ENCODE measurements around the gene SH3BP4. TPM values are rescaled to one million over a fixed set of nuclear protein-coding genes. Genes with fewer than 3 reads are reported as not detected.
A peak's percentile ranks its signal among the peaks of the same experiment; 100 is the strongest.

The SH3BP4 gene
- total and polyA plus RNA-seq, 2 of the 13 experiments (the other 11 are each of a cell fraction or from before 2014, with no cell fraction given): 34.6 to 99.1 TPM

DNA sequence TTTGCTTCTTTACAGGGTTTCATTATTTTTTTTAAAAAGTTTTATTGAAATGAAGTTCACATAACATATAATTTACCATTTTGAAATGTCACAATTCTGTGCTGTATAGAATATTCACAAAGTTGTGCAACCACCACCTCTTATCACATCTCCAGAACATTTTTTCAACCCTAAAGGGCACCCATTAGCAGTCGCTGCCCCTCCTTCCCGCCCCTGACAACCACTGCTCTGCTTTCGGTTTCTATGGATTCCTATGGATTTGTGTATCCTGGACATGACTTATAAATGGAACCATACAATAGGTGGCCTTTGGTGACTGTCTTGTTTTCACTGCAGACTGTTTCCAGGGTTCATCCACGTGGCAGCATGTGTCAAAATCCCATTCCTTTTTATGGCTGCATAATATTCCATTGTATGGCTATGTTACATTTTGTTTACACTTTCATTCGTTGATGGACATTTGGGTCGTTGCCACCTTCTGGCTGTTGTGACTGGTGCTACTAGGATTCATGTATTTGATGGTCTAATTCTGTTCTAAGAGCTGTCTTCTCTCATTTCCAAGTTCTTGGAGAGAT, 52.6 kb downstream of the SH3BP4 start:
- Histone ChIP-seq H3K79me2 (ENCODE audit: insufficient read depth, low read length) (peaks cover 99% of the 10 kb centered on the region), H3K36me3 (replicated peaks in 1 of 2; ENCODE audit: control insufficient read depth in 1 of 2, insufficient read depth in 2 of 2, low read length in 2 of 2) (peaks cover 9 to 49% of the 10 kb centered on the region in 2 experiments), H4K20me1 (ENCODE audit: insufficient read depth, low read length) (peaks cover 86% of the 10 kb centered on the region; the same call in 1 of the 2 replicates), H3K9ac (ENCODE audit: insufficient read depth, low read depth, low read length) (no peak overlapping the region), H3K4me3 (replicated peaks in 1 of 3; ENCODE audit: insufficient read depth in 1 of 3, low read depth in 2 of 3, low read length in 3 of 3) (no peak overlapping the region), H3K4me1 (ENCODE audit: insufficient read depth, low read length) (peaks cover 97% of the 10 kb centered on the region), H3K4me2 (ENCODE audit: low read depth, low read length) (peak overlapping the region; percentile 62; the same call in 1 of the 2 replicates), H3K27me3 (ENCODE audit: control insufficient read depth in 1 of 2, insufficient read depth in 2 of 2, low read length in 2 of 2) (no peaks in the 10 kb centered on the region), H3K9me3 (ENCODE audit: low read length) (no peaks in the 10 kb centered on the region), H2AFZ (ENCODE audit: low read length) (no peak overlapping the region), H3K27ac (ENCODE audit: extremely low read length, insufficient read depth, low read length) (peak overlapping the region; percentile 70)
- 77% methylated on average over 6 of the region's 6 CpGs for WGBS (ENCODE audit: low lambda C conversion rate)
- in situ Hi-C loops (cut with HindIII; ENCODE audit: extremely low pct_ligation_motif_present, low pct_unique_long_range_greater_than_20kb): no loop called here
- POLR2A ChIA-PET: interaction anchor here (1.7 kb wide), 1 partner anchor 9 kb away, joined by 12 read pairs; no protein-coding TSS in a partner anchor
- CTCF ChIA-PET (ENCODE audit: low intra/inter-chr PET ratio, low total read pairs): no interaction called here
- FAIRE-seq (no peak), ATAC-seq (no peak), DNase-seq (ENCODE audit: low spot score) (peak; percentile 60)
- no TSS peak for BruUV-seq (replicated peaks)
- intact Hi-C loops (cut with micrococcal nuclease; ENCODE audit: unreplicated experiment): loop anchor here (2.0 kb wide), 1 partner anchor 102 kb away; no protein-coding TSS in a partner anchor
- no peak for TF ChIP-seq TMF1 (CRISPR knock-in tag; IDR thresholded peaks at IDR 0.05; ENCODE audit: low read depth)
- peak; percentile 59 for TF ChIP-seq ZMYM3 (CRISPR knock-in tag; IDR thresholded peaks at IDR 0.05)
- peak; percentile 60; the same call in 1 of the 2 replicates for TF ChIP-seq RCOR2 (CRISPR knock-in tag; IDR thresholded peaks at IDR 0.05)
- peak; percentile 17; the same call in 1 of the 2 replicates for TF ChIP-seq KDM1A (CRISPR knock-in tag; IDR thresholded peaks at IDR 0.05)
- TF ChIP-seq CEBPB (IDR thresholded peaks at IDR 0.05; ENCODE audit: borderline replicate concordance, low read depth, low read length): peak; percentile 45; the same call in 1 of the 2 replicates

DNA sequence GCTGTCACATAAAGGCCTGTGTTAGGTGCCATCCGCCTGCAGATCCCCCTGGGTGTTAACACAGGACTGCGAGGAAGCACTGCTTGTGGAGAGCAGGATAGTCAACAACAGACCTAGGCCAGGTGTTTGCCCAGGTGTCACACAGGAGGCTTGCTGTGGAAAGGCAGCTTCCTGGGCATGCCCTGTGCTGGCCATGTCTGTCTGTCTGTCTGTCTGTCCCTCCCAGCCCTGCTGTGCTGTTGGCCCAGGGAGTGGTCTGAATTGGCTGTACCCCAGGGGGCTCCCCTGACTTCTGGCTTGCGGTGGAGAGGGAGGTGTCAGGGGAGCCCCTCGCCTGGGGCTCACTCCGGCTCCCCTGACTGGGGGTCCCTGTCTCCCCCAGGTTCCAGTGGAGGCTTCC, 53.2 kb downstream of the SH3BP4 start:
- peaks cover 99% of the 10 kb centered on the region for H3K79me2 ChIP-seq (ENCODE audit: insufficient read depth, low read length)
- FAIRE-seq (no peak), DNase-seq (ENCODE audit: low spot score) (peak; percentile 39), ATAC-seq (peak; percentile 6)
- peak overlapping the region; percentile 62 for H3K4me2 ChIP-seq (ENCODE audit: low read depth, low read length)
- WGBS (ENCODE audit: low lambda C conversion rate): 67% methylated on average over 2 of the region's 5 CpGs
- H3K4me1 ChIP-seq (ENCODE audit: insufficient read depth, low read length): peaks cover 91% of the 10 kb centered on the region
- H3K9ac ChIP-seq (ENCODE audit: insufficient read depth, low read depth, low read length): peak overlapping the region; percentile 48
- peaks cover 88% of the 10 kb centered on the region; the same call in 1 of the 2 replicates for H4K20me1 ChIP-seq (ENCODE audit: insufficient read depth, low read length)
- H3K27ac ChIP-seq (ENCODE audit: extremely low read length, insufficient read depth, low read length): peak overlapping the region; percentile 70
- no peaks in the 10 kb centered on the region for H3K27me3 ChIP-seq (ENCODE audit: control insufficient read depth in 1 of 2, insufficient read depth in 2 of 2, low read length in 2 of 2)
- H3K36me3 ChIP-seq (replicated peaks in 1 of 2; ENCODE audit: control insufficient read depth in 1 of 2, insufficient read depth in 2 of 2, low read length in 2 of 2): peaks cover 10 to 55% of the 10 kb centered on the region in 2 experiments
- H3K9me3 ChIP-seq (ENCODE audit: low read length): no peaks in the 10 kb centered on the region
- ChIA-PET CTCF (ENCODE audit: low intra/inter-chr PET ratio, low total read pairs) (interaction anchor here (1.2 kb wide), 1 partner anchor 455 kb away, joined by 4 read pairs; no protein-coding TSS in a partner anchor), POLR2A (interaction anchor here (0.9 to 2.6 kb wide), 8 partner anchors 9 to 330 kb away, joined by 3 to 24 read pairs (median 6); no protein-coding TSS in a partner anchor)
- no TSS peak for BruUV-seq (replicated peaks)
- H3K4me3 ChIP-seq (replicated peaks in 1 of 3; ENCODE audit: insufficient read depth in 1 of 3, low read depth in 2 of 3, low read length in 3 of 3): peak overlapping the region in 1 of 3 experiments; percentile 29; a peak in 1 of 6 replicates
- in situ Hi-C loops (cut with HindIII; ENCODE audit: extremely low pct_ligation_motif_present, low pct_unique_long_range_greater_than_20kb): no loop called here
- intact Hi-C loops (cut with micrococcal nuclease; ENCODE audit: unreplicated experiment): loop anchor here (2.0 to 5.0 kb wide), 2 partner anchors 52 to 102 kb away; no protein-coding TSS in a partner anchor
- no peak overlapping the region for H2AFZ ChIP-seq (ENCODE audit: low read length)
- TF ChIP-seq ZNF557 (CRISPR knock-in tag; IDR thresholded peaks at IDR 0.05) (no peak), ZNF296 (CRISPR knock-in tag; conservative IDR thresholded peaks at IDR 0.05) (no peak), REPIN1 (CRISPR knock-in tag; IDR thresholded peaks at IDR 0.05; ENCODE audit: borderline replicate concordance, low read depth) (no peak), AKAP8 (CRISPR knock-in tag; IDR thresholded peaks at IDR 0.05) (peak; percentile 33; the same call in 1 of the 2 replicates), HES4 (CRISPR knock-in tag; IDR thresholded peaks at IDR 0.05; ENCODE audit: borderline replicate concordance) (peak; percentile 11; the same call in 1 of the 2 replicates), JUN (CRISPR knock-in tag; IDR thresholded peaks at IDR 0.05) (no peak)
- TF ChIP-seq, protein P1, sequence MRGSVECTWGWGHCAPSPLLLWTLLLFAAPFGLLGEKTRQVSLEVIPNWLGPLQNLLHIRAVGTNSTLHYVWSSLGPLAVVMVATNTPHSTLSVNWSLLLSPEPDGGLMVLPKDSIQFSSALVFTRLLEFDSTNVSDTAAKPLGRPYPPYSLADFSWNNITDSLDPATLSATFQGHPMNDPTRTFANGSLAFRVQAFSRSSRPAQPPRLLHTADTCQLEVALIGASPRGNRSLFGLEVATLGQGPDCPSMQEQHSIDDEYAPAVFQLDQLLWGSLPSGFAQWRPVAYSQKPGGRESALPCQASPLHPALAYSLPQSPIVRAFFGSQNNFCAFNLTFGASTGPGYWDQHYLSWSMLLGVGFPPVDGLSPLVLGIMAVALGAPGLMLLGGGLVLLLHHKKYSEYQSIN (CRISPR knock-in tag; IDR thresholded peaks at IDR 0.05; ENCODE audit: borderline replicate concordance): no peak
- TF ChIP-seq, protein P2, sequence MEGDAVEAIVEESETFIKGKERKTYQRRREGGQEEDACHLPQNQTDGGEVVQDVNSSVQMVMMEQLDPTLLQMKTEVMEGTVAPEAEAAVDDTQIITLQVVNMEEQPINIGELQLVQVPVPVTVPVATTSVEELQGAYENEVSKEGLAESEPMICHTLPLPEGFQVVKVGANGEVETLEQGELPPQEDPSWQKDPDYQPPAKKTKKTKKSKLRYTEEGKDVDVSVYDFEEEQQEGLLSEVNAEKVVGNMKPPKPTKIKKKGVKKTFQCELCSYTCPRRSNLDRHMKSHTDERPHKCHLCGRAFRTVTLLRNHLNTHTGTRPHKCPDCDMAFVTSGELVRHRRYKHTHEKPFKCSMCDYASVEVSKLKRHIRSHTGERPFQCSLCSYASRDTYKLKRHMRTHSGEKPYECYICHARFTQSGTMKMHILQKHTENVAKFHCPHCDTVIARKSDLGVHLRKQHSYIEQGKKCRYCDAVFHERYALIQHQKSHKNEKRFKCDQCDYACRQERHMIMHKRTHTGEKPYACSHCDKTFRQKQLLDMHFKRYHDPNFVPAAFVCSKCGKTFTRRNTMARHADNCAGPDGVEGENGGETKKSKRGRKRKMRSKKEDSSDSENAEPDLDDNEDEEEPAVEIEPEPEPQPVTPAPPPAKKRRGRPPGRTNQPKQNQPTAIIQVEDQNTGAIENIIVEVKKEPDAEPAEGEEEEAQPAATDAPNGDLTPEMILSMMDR (CRISPR knock-in tag; IDR thresholded peaks at IDR 0.05): 0 out of 2 replicates have a peak, but pooled peaks have one; percentile 7

All from HepG2 (cell line).